ENCODE data around the gene IFNL4. TPM values are rescaled to one million over a fixed set of nuclear protein-coding genes. Genes with fewer than 3 reads are reported as not detected.
"Not testable (repeated sequence)": the region's sequence is repeated elsewhere in the genome, so short reads cannot be mapped to it uniquely, and the experiment has no call there.

IFNL4 gene
- total and polyA plus RNA-seq, 10 of the 15 experiments (the other 5 are each of a cell fraction or from before 2014, with no cell fraction given), result not detected

GRCh38 chr19:39270036-39270871 is 21.6 kb upstream of the IFNL4 start:
- Histone ChIP-seq H3K9me3 (replicated peaks; ENCODE audit: control insufficient read depth, insufficient read depth, low read length) (no peaks in the 10 kb centered on the region), H4K20me1 (ENCODE audit: control insufficient read depth, insufficient read depth) (no peaks in the 10 kb centered on the region), H3K27ac (ENCODE audit: control insufficient read depth, insufficient read depth) (no peak overlapping the region), H3K27me3 (replicated peaks in 1 of 2; ENCODE audit: control insufficient read depth in 2 of 2, insufficient read depth in 2 of 2, low read length in 1 of 2) (no peaks in the 10 kb centered on the region; a peak in 1 of 4 replicates), H3K79me2 (ENCODE audit: control insufficient read depth, insufficient read depth, low read length) (no peaks in the 10 kb centered on the region), H3K9ac (ENCODE audit: control insufficient read depth, insufficient read depth, low read length) (no peak overlapping the region), H3K4me2 (ENCODE audit: control insufficient read depth, insufficient read depth) (no peak overlapping the region), H3K36me3 (ENCODE audit: control insufficient read depth in 2 of 2, insufficient read depth in 2 of 2, low read length in 1 of 2) (no peaks in the 10 kb centered on the region), H3K4me3 (no peak overlapping the region), H2AFZ (ENCODE audit: control insufficient read depth, low read depth, low read length) (no peak overlapping the region), H3K4me1 (ENCODE audit: control insufficient read depth, insufficient read depth, low read length) (no peaks in the 10 kb centered on the region)
- FAIRE-seq (no peak), DNase-seq (ENCODE audit: low read depth, low spot score) (no peak), ATAC-seq (no peak)
- SMC1A ChIA-PET (ENCODE audit: uncharacterized antibody, unreplicated experiment), result no interaction called here
- WGBS (ENCODE audit: insufficient coverage, insufficient replicate concordance, low lambda C conversion rate, missing lambda C conversion rate), result 22% methylated on average over 9 of the region's 9 CpGs
- no peak for TF ChIP-seq MAX (IDR thresholded peaks at IDR 0.05; ENCODE audit: low read depth, low read length)
- TF ChIP-seq ZBTB4 (CRISPR knock-in tag; IDR thresholded peaks at IDR 0.05), result no peak
- TF ChIP-seq FOS (IDR thresholded peaks at IDR 0.05; ENCODE audit: borderline replicate concordance, extremely low read depth, insufficient read length), result no peak
- TF ChIP-seq ZNF384 (IDR thresholded peaks at IDR 0.05; ENCODE audit: borderline replicate concordance, low read depth, low read length), result no peak
- TF ChIP-seq ZNF217 (IDR thresholded peaks at IDR 0.05), result no peak
- intact Hi-C loops (cut with micrococcal nuclease; ENCODE audit: unreplicated experiment) (no loop called here), in situ Hi-C loops (cut with MboI) (no loop called here)
- RAD21 ChIA-PET (ENCODE audit: unreplicated experiment), result no interaction called here
- POLR2A ChIA-PET, result no interaction called here
- no TSS peak for BruUV-seq (replicated peaks)
- CTCF ChIA-PET, result interaction anchor here (0.8 kb wide), 1 partner anchor 11 kb away, joined by 3 read pairs; no protein-coding TSS in a partner anchor

DNA sequence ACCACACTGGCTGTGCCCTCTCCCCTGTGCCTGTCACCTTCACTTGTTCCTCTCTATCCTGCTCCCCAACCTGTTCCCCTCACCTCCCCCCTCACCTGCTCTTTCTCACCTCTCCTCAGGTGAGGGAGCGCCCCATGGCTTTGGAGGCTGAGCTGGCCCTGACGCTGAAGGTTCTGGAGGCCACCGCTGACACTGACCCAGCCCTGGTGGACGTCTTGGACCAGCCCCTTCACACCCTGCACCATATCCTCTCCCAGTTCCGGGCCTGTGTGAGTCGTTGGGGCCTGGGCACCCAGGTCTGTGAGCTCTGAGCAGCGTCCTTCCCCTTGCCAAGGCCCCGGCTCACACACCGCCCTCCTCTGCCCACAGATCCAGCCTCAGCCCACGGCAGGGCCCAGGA is 20.7 kb upstream of the IFNL4 start:
- H3K9me3 ChIP-seq (replicated peaks; ENCODE audit: control insufficient read depth, insufficient read depth, low read length); POLR2A ChIA-PET; H3K27me3 ChIP-seq (replicated peaks in 1 of 2; ENCODE audit: control insufficient read depth in 2 of 2, insufficient read depth in 2 of 2, low read length in 1 of 2); H3K4me2 ChIP-seq (ENCODE audit: control insufficient read depth, insufficient read depth); H3K9ac ChIP-seq (ENCODE audit: control insufficient read depth, insufficient read depth, low read length); RAD21 ChIA-PET (ENCODE audit: unreplicated experiment); H3K36me3 ChIP-seq (ENCODE audit: control insufficient read depth in 2 of 2, insufficient read depth in 2 of 2, low read length in 1 of 2); H2AFZ ChIP-seq (ENCODE audit: control insufficient read depth, low read depth, low read length); H4K20me1 ChIP-seq (ENCODE audit: control insufficient read depth, insufficient read depth); H3K79me2 ChIP-seq (ENCODE audit: control insufficient read depth, insufficient read depth, low read length); H3K4me1 ChIP-seq (ENCODE audit: control insufficient read depth, insufficient read depth, low read length); CTCF ChIA-PET; H3K4me3 ChIP-seq; SMC1A ChIA-PET (ENCODE audit: uncharacterized antibody, unreplicated experiment); intact Hi-C loops (cut with micrococcal nuclease; ENCODE audit: unreplicated experiment); in situ Hi-C loops (cut with MboI); ATAC-seq; DNase-seq (ENCODE audit: low read depth, low spot score); FAIRE-seq; H3K27ac ChIP-seq (ENCODE audit: control insufficient read depth, insufficient read depth); BruUV-seq (replicated peaks): not testable (repeated sequence)
- 31% methylated on average over 7 of the region's 10 CpGs for WGBS (ENCODE audit: insufficient coverage, insufficient replicate concordance, low lambda C conversion rate, missing lambda C conversion rate)
